Spinal cord (tissue), 10 donors: ENCODE data around the gene PITPNC1. TPM values are rescaled to one million over a fixed set of nuclear protein-coding genes. Genes with fewer than 3 reads are reported as not detected.

ENCODE experiments used
- DNase-seq, 6 donors: peaks; one replicate each; pipeline versions ENCODE4 v3.0.0 to v3.0.0-alpha.2; 2013 to 2015; ENCODE audit warnings: low spot score in 6 of 6, low read depth in 4 of 6
- H3K27ac ChIP-seq: one replicate; pipeline ENCODE4 v1.5.1; 2013; ENCODE audit warnings: low read depth, low read length, control low read depth
- H3K27me3 ChIP-seq: one replicate; pipeline ENCODE4 v1.6.1; 2013; ENCODE audit warnings: low read length; ENCODE audit not compliant: control insufficient read depth, insufficient read depth
- H3K36me3 ChIP-seq: one replicate; pipeline ENCODE4 v1.6.1; 2013; ENCODE audit warnings: low read length; ENCODE audit not compliant: control insufficient read depth, insufficient read depth
- H3K4me1 ChIP-seq: one replicate; pipeline ENCODE4 v1.6.1; 2013; ENCODE audit warnings: low read length; ENCODE audit not compliant: control insufficient read depth, insufficient read depth
- H3K4me3 ChIP-seq: one replicate; pipeline ENCODE4 v1.5.1; 2013; ENCODE audit warnings: low read depth, low read length, control low read depth
- H3K9me3 ChIP-seq: one replicate; pipeline ENCODE4 v1.6.1; 2013; ENCODE audit warnings: low read length; ENCODE audit not compliant: control insufficient read depth, insufficient read depth
- WGBS: methylation state at CpG from one replicate; pipeline ENCODE4 v1.1.5; 2013; ENCODE audit warnings: missing lambda C conversion rate; ENCODE audit not compliant: insufficient coverage; 5-methylcytosine and 5-hydroxymethylcytosine counted together
- polyA plus RNA-seq, 2 donors: library from polyadenylated mRNA; unstranded; fragments of 120-200 nt; gene quantifications; one replicate each; pipeline ENCODE4 v1.2.1, GENCODE V29; 2013; ENCODE audit not compliant: insufficient read length in 2 of 2
- total RNA-seq, 2 donors: library from RNA; depleted of rRNA in 1 of 2; stranded (reverse); fragments of 120-200 nt in 1 of 2; fragments of >200 nt in 1 of 2; gene quantifications; one replicate each; pipeline versions ENCODE4 v1.2.3 to v1.2.4, GENCODE V29; 2013 to 2014
- donor health status: healthy.

The PITPNC1 gene
- total and polyA plus RNA-seq, 4 donors = 34.5 to 71.1 (median 60.8) TPM

DNA sequence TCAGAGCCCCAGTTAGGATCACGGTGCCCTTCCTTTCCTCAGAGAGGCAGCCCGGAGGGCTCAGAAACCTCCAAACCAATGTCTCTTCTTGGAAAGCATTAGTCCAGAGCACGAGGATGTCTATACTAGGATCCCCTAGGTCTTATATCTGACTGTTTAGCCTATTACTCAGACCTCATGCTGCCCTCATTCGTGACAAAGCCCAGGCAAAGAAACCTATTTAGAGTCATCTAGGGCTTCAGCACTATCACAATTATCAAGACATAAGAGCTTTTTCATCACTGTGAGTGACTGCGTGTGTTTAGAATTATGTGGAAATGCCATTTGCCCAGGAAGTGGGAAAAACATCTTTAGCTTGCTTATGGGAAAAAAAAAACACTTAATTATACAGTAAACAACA is 180.8 kb downstream of the PITPNC1 start:
- H3K4me3 ChIP-seq = no peak overlapping the region
- DNase-seq = no peak
- 53% methylated on average over 3 of the region's 5 CpGs for WGBS
- H3K9me3 ChIP-seq = no peaks in the 10 kb centered on the region
- H3K27me3 ChIP-seq = no peaks in the 10 kb centered on the region
- H3K4me1 ChIP-seq = peaks cover 8% of the 10 kb centered on the region
- H3K36me3 ChIP-seq = no peaks in the 10 kb centered on the region
- no peak overlapping the region for H3K27ac ChIP-seq

DNA sequence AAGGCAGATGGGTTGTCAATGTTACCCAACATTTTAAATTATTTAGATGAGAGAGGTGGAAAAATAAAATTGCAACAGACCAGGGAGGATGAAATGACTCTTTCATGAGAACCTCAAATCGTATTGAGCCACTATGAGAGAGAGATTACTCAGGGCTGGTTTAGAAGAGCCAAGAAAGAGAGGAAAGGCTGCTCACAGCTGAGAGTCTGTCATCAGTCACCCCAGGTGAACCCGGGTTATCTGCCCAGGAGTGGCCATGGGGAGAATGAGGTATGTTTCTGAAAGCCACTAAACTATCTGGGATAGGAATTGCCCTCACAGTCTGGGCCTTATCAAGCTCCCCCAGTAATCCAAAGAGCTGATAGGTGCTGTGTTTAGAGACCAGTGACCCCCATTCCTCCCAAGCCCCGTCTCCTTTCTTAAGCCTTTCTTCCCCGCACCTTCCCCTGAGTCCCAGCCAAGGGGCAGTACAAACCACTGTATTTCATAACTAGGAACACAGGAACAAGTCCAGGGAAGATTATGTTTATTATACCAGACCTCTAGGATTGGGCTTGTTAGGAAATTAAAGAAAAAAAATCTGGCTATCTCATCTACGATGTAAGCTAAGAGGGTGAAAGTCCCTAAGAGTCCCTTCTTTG is 181.8 kb downstream of the PITPNC1 start:
- H3K9me3 ChIP-seq = no peaks in the 10 kb centered on the region
- no peak overlapping the region for H3K4me3 ChIP-seq
- no peaks in the 10 kb centered on the region for H3K27me3 ChIP-seq
- no peaks in the 10 kb centered on the region for H3K36me3 ChIP-seq
- 94% methylated on average over 3 of the region's 5 CpGs for WGBS
- no peak for DNase-seq
- H3K4me1 ChIP-seq = peaks cover 8% of the 10 kb centered on the region
- no peak overlapping the region for H3K27ac ChIP-seq

DNA sequence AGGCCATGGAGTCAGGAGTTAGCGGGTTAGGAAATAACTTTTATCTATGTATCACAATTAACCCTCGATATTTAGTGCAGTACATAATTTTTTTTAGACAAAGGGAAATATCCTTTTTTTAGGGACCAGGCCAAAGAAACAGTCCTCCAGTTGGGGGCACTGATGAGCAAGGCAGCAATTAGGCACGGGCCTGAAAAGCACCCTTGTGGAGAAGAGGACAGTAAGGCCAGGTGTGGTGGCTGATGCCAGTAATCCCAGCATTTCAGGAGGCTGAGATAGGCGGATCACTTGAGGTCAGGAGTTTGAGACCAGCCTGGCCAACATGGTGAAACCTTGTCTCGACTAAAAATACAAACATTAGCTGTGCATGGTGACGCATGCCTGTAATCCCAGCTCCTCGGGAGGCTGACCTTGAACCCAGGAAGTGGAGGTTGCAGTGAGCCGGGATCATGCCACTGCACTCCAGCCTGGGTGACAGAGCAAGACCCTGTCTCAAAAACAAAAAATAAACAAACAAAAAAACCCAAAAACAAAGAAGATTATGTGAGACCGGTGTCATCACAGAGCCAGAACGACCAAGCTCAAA is 182.4 kb downstream of the PITPNC1 start:
- H3K27me3 ChIP-seq = no peaks in the 10 kb centered on the region
- no peak for DNase-seq
- peaks cover 8% of the 10 kb centered on the region for H3K4me1 ChIP-seq
- H3K4me3 ChIP-seq = no peak overlapping the region
- WGBS = 87% methylated on average over 5 of the region's 10 CpGs
- no peak overlapping the region for H3K27ac ChIP-seq
- H3K36me3 ChIP-seq = no peaks in the 10 kb centered on the region
- no peaks in the 10 kb centered on the region for H3K9me3 ChIP-seq

DNA sequence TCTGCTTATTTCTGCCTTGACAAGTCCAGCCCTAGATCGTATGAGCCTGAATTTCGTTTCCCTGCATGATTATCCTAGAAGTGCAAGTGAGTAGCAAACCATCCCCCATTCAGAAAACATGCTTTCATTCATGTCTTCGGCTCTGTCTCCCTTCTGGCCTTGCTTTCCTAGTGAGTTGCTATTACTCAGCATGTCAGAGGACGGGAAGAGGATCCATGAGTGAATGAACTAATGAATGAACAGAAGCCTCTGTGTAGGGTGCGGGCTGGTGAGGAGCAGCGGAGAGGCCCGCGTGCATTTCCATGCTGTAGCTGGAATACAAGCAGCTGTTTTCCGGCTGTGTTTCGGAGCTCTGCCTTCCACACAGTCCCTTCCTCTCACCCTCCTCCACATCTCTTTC is 184.9 kb downstream of the PITPNC1 start:
- Histone ChIP-seq H3K27ac (no peak overlapping the region), H3K27me3 (no peaks in the 10 kb centered on the region), H3K9me3 (no peaks in the 10 kb centered on the region), H3K4me1 (peaks cover 8% of the 10 kb centered on the region), H3K36me3 (no peaks in the 10 kb centered on the region), H3K4me3 (no peak overlapping the region)
- DNase-seq = peak in 4 of 6 donors; percentile 38 to 76 (median 64)
- WGBS = 51% methylated on average over 8 of the region's 10 CpGs

DNA sequence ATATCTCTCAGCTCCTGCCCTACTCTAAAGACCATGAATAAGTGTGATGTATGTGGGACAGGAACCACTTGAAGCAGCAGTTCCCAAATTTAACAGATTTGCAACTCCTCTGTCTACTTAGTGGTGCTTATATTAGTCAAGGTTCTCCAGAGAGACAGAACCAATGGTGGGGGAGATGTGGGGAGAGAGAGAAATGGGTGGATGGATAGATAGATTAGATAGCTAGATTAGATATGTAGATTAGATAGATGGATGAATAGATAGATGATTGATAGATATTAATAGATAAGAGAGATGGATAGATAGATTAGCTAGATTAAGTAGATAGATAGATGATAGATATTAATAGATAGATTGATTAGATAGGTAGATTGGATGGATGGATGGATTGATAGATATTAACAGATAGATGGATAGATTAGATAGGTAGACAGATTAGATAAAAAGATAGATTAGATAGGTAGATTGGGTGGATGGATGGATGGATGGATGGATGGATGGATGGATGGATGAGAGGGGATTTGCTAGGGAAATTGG is 186.7 kb downstream of the PITPNC1 start:
- no peaks in the 10 kb centered on the region for H3K36me3 ChIP-seq
- no peaks in the 10 kb centered on the region for H3K9me3 ChIP-seq
- no peak overlapping the region for H3K27ac ChIP-seq
- H3K27me3 ChIP-seq = no peaks in the 10 kb centered on the region
- no peaks in the 10 kb centered on the region for H3K4me1 ChIP-seq
- H3K4me3 ChIP-seq = no peak overlapping the region
- DNase-seq = no peak

DNA sequence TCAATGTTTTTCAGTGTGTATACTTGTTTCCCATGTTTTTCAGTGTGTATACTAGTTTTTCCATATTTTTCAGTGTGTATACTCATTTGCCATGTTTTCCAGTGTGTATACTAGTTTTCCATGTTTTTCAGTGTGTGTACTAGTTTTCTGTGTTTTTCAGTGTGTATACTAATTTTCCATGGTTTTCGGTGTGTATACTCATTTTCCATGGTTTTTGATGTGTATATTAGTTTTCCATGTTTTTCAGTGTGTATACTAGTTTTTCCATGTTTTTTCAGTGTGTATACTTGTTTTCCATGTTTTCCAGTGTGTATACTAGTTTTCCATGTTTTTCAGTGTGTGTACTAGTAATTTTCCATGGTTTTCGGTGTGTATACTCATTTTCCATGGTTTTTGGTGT is 188.0 kb downstream of the PITPNC1 start:
- no peak overlapping the region for H3K4me3 ChIP-seq
- whole genome bisulfite sequencing = no CpG with 5 or more reads among the region's 2 CpGs
- no peak overlapping the region for H3K27ac ChIP-seq
- H3K9me3 ChIP-seq = no peaks in the 10 kb centered on the region
- peaks cover under 1% of the 10 kb centered on the region for H3K36me3 ChIP-seq
- no peak for DNase-seq
- H3K4me1 ChIP-seq = no peaks in the 10 kb centered on the region
- no peaks in the 10 kb centered on the region for H3K27me3 ChIP-seq

DNA sequence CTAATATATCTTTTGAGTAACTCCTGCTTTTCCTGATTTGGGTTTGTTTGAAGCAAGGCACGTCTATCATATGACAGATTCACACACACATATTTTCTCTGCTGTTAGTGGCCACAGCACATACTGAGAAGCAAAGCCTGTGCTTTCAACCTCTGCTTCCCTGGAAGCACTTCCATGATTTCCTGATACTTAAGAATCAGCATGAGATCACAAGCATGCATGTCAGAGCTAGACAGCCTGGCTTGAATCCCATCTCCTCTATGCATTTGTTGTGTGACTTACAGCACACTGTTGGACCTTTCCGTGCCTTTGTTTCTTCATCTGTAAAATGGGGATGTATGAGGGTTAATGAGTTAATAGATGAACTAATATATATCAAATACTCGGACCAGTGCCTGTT is 189.6 kb downstream of the PITPNC1 start:
- Histone ChIP-seq H3K4me3 (no peak overlapping the region), H3K27ac (no peak overlapping the region), H3K27me3 (no peaks in the 10 kb centered on the region), H3K9me3 (no peaks in the 10 kb centered on the region), H3K4me1 (no peaks in the 10 kb centered on the region), H3K36me3 (peaks cover 3% of the 10 kb centered on the region)
- WGBS = 89% methylated on average over 1 of the region's 3 CpGs
- no peak for DNase-seq

DNA sequence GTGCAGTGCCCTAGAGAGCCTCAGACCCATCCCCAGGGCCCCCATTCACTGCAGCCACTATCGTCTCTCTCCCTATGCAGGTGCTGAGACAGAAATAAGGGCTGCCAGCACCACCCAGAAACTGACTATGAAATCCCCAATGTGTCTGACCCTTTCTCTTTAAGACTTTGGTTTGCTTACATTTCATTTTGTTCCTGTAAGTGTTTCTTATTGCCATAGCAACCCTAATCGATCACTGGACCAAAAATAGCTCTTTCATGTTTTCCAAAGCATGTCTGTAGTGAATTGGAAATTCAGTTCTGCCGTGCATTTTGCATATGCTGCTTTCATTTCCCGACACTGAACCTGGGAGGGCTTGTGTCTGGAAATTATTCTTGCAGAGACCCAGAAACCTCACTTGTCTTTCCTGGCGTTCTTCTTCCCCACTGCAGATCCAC is 192.0 kb downstream of the PITPNC1 start:
- Histone ChIP-seq H3K36me3 (peaks cover 3% of the 10 kb centered on the region), H3K4me1 (no peaks in the 10 kb centered on the region), H3K9me3 (no peaks in the 10 kb centered on the region), H3K27me3 (no peaks in the 10 kb centered on the region), H3K4me3 (no peak overlapping the region), H3K27ac (no peak overlapping the region)
- peak in 2 of 6 donors; percentile 57 to 75 for DNase-seq
- WGBS = 43% methylated on average over 1 of the region's 5 CpGs

DNA sequence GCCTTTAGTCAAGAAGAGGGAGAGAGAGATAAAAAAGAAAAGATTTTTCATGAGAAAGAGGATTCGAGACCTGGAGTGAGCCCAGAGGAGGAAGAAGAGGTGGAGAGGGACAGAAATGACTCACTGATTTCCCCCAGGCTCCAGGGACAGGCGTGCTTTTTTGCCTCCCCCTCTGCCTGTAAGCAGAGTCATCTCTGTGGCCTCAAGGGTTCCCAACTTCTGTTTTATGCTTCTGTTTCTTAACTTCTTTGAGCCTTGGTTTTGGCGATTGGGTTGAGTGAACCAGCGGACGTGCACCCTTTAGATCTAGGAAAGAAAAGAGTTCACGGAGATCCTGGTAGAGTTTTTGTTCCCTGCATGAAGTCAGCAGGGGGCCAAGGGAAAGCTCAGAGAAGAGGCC is 192.8 kb downstream of the PITPNC1 start:
- Histone ChIP-seq H3K27me3 (no peaks in the 10 kb centered on the region), H3K9me3 (no peaks in the 10 kb centered on the region), H3K27ac (no peak overlapping the region), H3K36me3 (peaks cover 3% of the 10 kb centered on the region), H3K4me1 (no peaks in the 10 kb centered on the region), H3K4me3 (no peak overlapping the region)
- WGBS = 69% methylated on average over 6 of the region's 6 CpGs
- DNase-seq = no peak

DNA sequence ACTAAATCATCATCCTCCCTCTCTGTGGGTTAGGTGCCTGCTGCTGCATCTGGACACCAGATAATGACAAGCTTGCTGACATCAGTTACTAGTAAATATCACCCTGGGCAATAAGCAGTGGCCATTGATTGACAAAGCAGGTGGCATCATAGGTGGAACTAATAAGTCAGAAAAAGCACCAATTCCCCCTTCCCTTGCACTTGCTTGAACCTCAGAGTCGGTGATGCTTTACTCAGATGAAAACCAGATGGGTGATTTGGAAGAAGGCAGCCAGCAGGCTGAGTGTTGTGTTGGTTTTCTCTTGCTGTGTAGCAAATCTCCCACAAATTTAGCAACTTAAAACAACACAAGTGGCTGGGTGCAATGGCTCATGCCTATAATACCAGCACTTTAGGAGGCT is 193.7 kb downstream of the PITPNC1 start:
- Histone ChIP-seq H3K4me3 (no peak overlapping the region), H3K27ac (no peak overlapping the region), H3K4me1 (no peaks in the 10 kb centered on the region), H3K36me3 (peaks cover 3% of the 10 kb centered on the region), H3K27me3 (no peaks in the 10 kb centered on the region), H3K9me3 (no peaks in the 10 kb centered on the region)
- WGBS = no CpG with 5 or more reads among the region's 1 CpG
- no peak for DNase-seq
